Thyroid gland (tissue), 4 donors: Measurements from ENCODE around the gene RASA3. TPM values are rescaled to one million over a fixed set of nuclear protein-coding genes. Genes with fewer than 3 reads are reported as not detected.
"Not testable (repeated sequence)": the region's sequence is repeated elsewhere in the genome, so short reads cannot be mapped to it uniquely, and the experiment has no call there.

Experiments used
- DNase-seq, 2 donors: peaks; one replicate each; pipeline ENCODE4 v3.0.0-alpha.2; 2019
- H3K27ac ChIP-seq, 3 donors: fragments of 200-600 bp; sonication (generic); 1 replicate in 2 of 3; 2 replicates in 1 of 3; pipeline ENCODE4 v1.5.1; 2016 to 2019; ENCODE audit warnings: mild to moderate bottlenecking in 1 of 3, moderate library complexity in 1 of 3
- H3K27me3 ChIP-seq: fragments of 200-600 bp; sonication (generic); one replicate; pipeline ENCODE4 v1.5.1; 2019
- H3K36me3 ChIP-seq, 2 donors: fragments of 200-600 bp; sonication (generic); one replicate each; pipeline ENCODE4 v1.5.1; 2016 to 2019
- H3K4me1 ChIP-seq, 2 donors: fragments of 200-600 bp; sonication (generic); one replicate each; pipeline ENCODE4 v1.5.1; 2017 to 2019
- H3K4me3 ChIP-seq, 3 donors: fragments of 200-600 bp; sonication (generic); replicated peaks in 1 of 3; 1 replicate in 2 of 3; 2 replicates in 1 of 3; pipeline ENCODE4 v1.5.1; 2016; ENCODE audit warnings: mild to moderate bottlenecking in 1 of 3
- H3K9me3 ChIP-seq: fragments of 200-600 bp; sonication (generic); one replicate; pipeline ENCODE4 v1.5.1; 2017
- CTCF ChIP-seq, 6 experiments: fragments of 200-600 bp in 3 of 6; fragments of 450-650 bp in 3 of 6; sonication (generic) in 3 of 6; IDR thresholded peaks; one replicate each; pipeline ENCODE4 v1.5.1; 2016 to 2019; ENCODE audit warnings: antibody characterized with exemption in 6 of 6, mild to moderate bottlenecking in 2 of 6, inconsistent platforms in 1 of 6, moderate library complexity in 1 of 6
- POLR2A ChIP-seq, 2 donors: fragments of 450-650 bp; IDR thresholded peaks; one replicate each; pipeline ENCODE4 v1.6.1; 2017; ENCODE audit warnings: antibody characterized with exemption in 2 of 2, mild to moderate bottlenecking in 2 of 2, moderate library complexity in 1 of 2
- WGBS, 2 donors: methylation state at CpG; one replicate each; pipeline ENCODE4 v1.1.5; 2017; 5-methylcytosine and 5-hydroxymethylcytosine counted together
- intact Hi-C: fragments of 100-400 bp; cut with DNase I; formaldehyde crosslinking; loops from one replicate; pipeline ENCODE4 v1.15.1; 2023
- total RNA-seq, 4 donors: library from RNA; depleted of rRNA; stranded (reverse); fragments of >200 nt; gene quantifications; one replicate each; pipeline ENCODE4 v1.2.3, GENCODE V29; 2016

Gene RASA3
- total RNA-seq, 4 donors from 2014 or later = 22.3 to 32.3 (median 25.5) TPM

- Histone ChIP-seq H3K4me1 (peaks cover 4 to 7% of the 10 kb centered on the region in 2 donors), H3K4me3 (no peak overlapping the region), H3K9me3 (no peaks in the 10 kb centered on the region), H3K36me3 (no peaks in the 10 kb centered on the region), H3K27ac (no peak overlapping the region), H3K27me3 (no peaks in the 10 kb centered on the region)
- 76 to 89% methylated on average over 14 to 20 of the region's 25 CpGs for WGBS, 2 donors
- TF ChIP-seq POLR2A (IDR thresholded peaks at IDR 0.05) (no peak), CTCF (IDR thresholded peaks at IDR 0.05) (no peak)
- no peak for DNase-seq
- intact Hi-C loops = no loop called here
Observed at GRCh38 chr13:114099918-114100445, 32.4 kb downstream of the RASA3 start.

GRCh38 chr13:114099191-114099590, 33.2 kb downstream of the RASA3 start:
- no peak overlapping the region for H3K4me3 ChIP-seq
- intact Hi-C loops = no loop called here
- peak; percentile 66 to 75 for DNase-seq
- peak overlapping the region in 1 of 3 donors; percentile 28 for H3K27ac ChIP-seq
- TF ChIP-seq CTCF (IDR thresholded peaks at IDR 0.05) (no peak), POLR2A (IDR thresholded peaks at IDR 0.05) (no peak)
- H3K27me3 ChIP-seq = no peaks in the 10 kb centered on the region
- no peaks in the 10 kb centered on the region for H3K9me3 ChIP-seq
- 19 to 35% methylated on average over 4 to 10 of the region's 15 CpGs for WGBS, 2 donors
- peaks cover 4 to 7% of the 10 kb centered on the region in 2 donors for H3K4me1 ChIP-seq
- H3K36me3 ChIP-seq = no peaks in the 10 kb centered on the region

GRCh38 chr13:114098689-114099056, 33.8 kb downstream of the RASA3 start:
- H3K36me3 ChIP-seq, intact Hi-C loops, DNase-seq, H3K4me3 ChIP-seq, H3K9me3 ChIP-seq, H3K27ac ChIP-seq, H3K27me3 ChIP-seq, H3K4me1 ChIP-seq: not testable (repeated sequence)
- WGBS, 2 donors = 59 to 64% methylated on average over 6 to 10 of the region's 14 CpGs

- WGBS, 2 donors = 86 to 89% methylated on average over 18 to 22 of the region's 27 CpGs
- Histone ChIP-seq H3K36me3 (no peaks in the 10 kb centered on the region), H3K27me3 (no peaks in the 10 kb centered on the region), H3K4me1 (peaks cover 4 to 7% of the 10 kb centered on the region in 2 donors), H3K27ac (no peak overlapping the region), H3K4me3 (no peak overlapping the region), H3K9me3 (no peaks in the 10 kb centered on the region)
- TF ChIP-seq CTCF (IDR thresholded peaks at IDR 0.05) (no peak), POLR2A (IDR thresholded peaks at IDR 0.05) (no peak)
- intact Hi-C loops = no loop called here
- DNase-seq = peak in 1 of 2 donors; percentile 0
Observed at GRCh38 chr13:114097893-114098688, 34.3 kb downstream of the RASA3 start.

- H3K27ac ChIP-seq = no peak overlapping the region
- intact Hi-C loops = no loop called here
- WGBS, 2 donors = 89 to 96% methylated on average over 21 to 23 of the region's 25 CpGs
- TF ChIP-seq CTCF (IDR thresholded peaks at IDR 0.05) (no peak), POLR2A (IDR thresholded peaks at IDR 0.05) (no peak)
- peaks cover 4 to 7% of the 10 kb centered on the region in 2 donors for H3K4me1 ChIP-seq
- H3K36me3 ChIP-seq = no peaks in the 10 kb centered on the region
- no peaks in the 10 kb centered on the region for H3K9me3 ChIP-seq
- no peak for DNase-seq
- no peaks in the 10 kb centered on the region for H3K27me3 ChIP-seq
- H3K4me3 ChIP-seq = no peak overlapping the region
Observed at GRCh38 chr13:114097212-114097892, 35.1 kb downstream of the RASA3 start.
